ENCODE results near the gene MANBA.

GRCh38 chr4:102735582-102735981 lies 25.2 kb downstream of the MANBA start:
- TF ChIP-seq CTCF (IDR thresholded peaks at IDR 0.05; ENCODE audit: insufficient read depth, low read depth, low read length), result no peak
- no peak for TF ChIP-seq EZH2 (IDR thresholded peaks at IDR 0.05; ENCODE audit: insufficient read depth, low read length)

Data from astrocyte (in vitro differentiated cells and primary cell).